K562 (cell line): ENCODE data around the gene MYL12A. TPM values are rescaled to one million over a fixed set of nuclear protein-coding genes. Genes with fewer than 3 reads are reported as not detected.

ENCODE experiments used
- ARNT ChIP-seq, 2 experiments: fragments of 450-650 bp; IDR thresholded peaks; 2 replicates each; pipeline ENCODE4 v1.6.1; 2016; ENCODE audit warnings: mild to moderate bottlenecking in 1 of 2
- BRD4 ChIP-seq: fragments of 200-600 bp; sonication (generic); IDR thresholded peaks from 2 replicates; pipeline ENCODE4 v1.6.1; 2017; ENCODE audit warnings: inconsistent platforms
- DACH1 ChIP-seq: fragments of 450-650 bp; IDR thresholded peaks from 2 replicates; pipeline ENCODE4 v1.6.1; 2018; ENCODE audit not compliant: partially characterized antibody
- ERF ChIP-seq: fragments of 450-650 bp; formaldehyde crosslinking; IDR thresholded peaks from 2 replicates; pipeline ENCODE4 v1.4.0; 2020; ENCODE audit warnings: mild to moderate bottlenecking, mixed read lengths
- GTF2E2 ChIP-seq: fragments of 200-800 bp; sonication (Bioruptor generic); IDR thresholded peaks from 2 replicates; pipeline ENCODE4 v1.6.1; 2016; ENCODE audit warnings: missing genetic modification characterization, missing compliant biosample characterization
- HEY1 ChIP-seq: fragments of 250-450 bp; sonication (Bioruptor Pico); IDR thresholded peaks from 2 replicates; pipeline ENCODE4 v1.5.0; 2020; ENCODE audit warnings: mild to moderate bottlenecking, moderate library complexity, borderline replicate concordance
- MCM2 ChIP-seq: fragments of 450-650 bp; IDR thresholded peaks from 2 replicates; pipeline ENCODE4 v1.6.1; 2017; ENCODE audit warnings: low read depth, mild to moderate bottlenecking
- NFXL1 ChIP-seq: fragments of 450-650 bp; formaldehyde crosslinking; IDR thresholded peaks from 2 replicates; pipeline ENCODE4 v1.4.0; 2021; ENCODE audit warnings: mild to moderate bottlenecking
- NR2C1 ChIP-seq, 2 experiments: fragments of 450-650 bp; IDR thresholded peaks; 2 replicates each; pipeline ENCODE4 v1.6.1; 2017; ENCODE audit warnings: mild to moderate bottlenecking in 2 of 2, antibody characterized with exemption in 1 of 2, inconsistent platforms in 1 of 2, missing compliant biosample characterization in 1 of 2, missing genetic modification characterization in 1 of 2
- RBM15 ChIP-seq: fragments of 200-400 bp; formaldehyde crosslinking; IDR thresholded peaks from 2 replicates; pipeline ENCODE4 v1.6.1; 2018; ENCODE audit warnings: mild to moderate bottlenecking, low read length, moderate library complexity; ENCODE audit not compliant: insufficient read depth
- RBM34 ChIP-seq: fragments of 200-400 bp; formaldehyde crosslinking; IDR thresholded peaks from 2 replicates; pipeline ENCODE4 v1.6.1; 2018; ENCODE audit warnings: low read length, borderline replicate concordance; ENCODE audit not compliant: insufficient read depth
- RFX1 ChIP-seq: fragments of 450-650 bp; IDR thresholded peaks from 2 replicates; pipeline ENCODE4 v1.6.1; 2016; ENCODE audit warnings: mild to moderate bottlenecking, moderate library complexity
- SLC30A9 ChIP-seq: fragments of 250-450 bp; sonication (Bioruptor Pico); IDR thresholded peaks from 2 replicates; pipeline ENCODE4 v1.8.0; 2022; ENCODE audit warnings: mild to moderate bottlenecking, moderate library complexity
- SP1 ChIP-seq: sonication (generic); formaldehyde crosslinking; IDR thresholded peaks from 2 replicates; pipeline ENCODE4 v1.8.1; 2022; ENCODE audit warnings: mild to moderate bottlenecking, missing genetic modification reagents
- SP2 ChIP-seq: IDR thresholded peaks from 2 replicates; pipeline ENCODE4 v1.6.1; 2011; ENCODE audit warnings: mild to moderate bottlenecking, low read depth, low read length, moderate library complexity; ENCODE audit not compliant: poor library complexity, severe bottlenecking; ENCODE audit errors: extremely low read depth
- SREBF2 ChIP-seq: sonication (generic); formaldehyde crosslinking; IDR thresholded peaks from 2 replicates; pipeline ENCODE4 v1.4.0; 2020; ENCODE audit warnings: mild to moderate bottlenecking, missing genetic modification reagents
- SUPT5H ChIP-seq: fragments of 450-650 bp; IDR thresholded peaks from 2 replicates; pipeline ENCODE4 v1.6.1; 2016
- TAF1 ChIP-seq: IDR thresholded peaks from 2 replicates; pipeline ENCODE4 v1.6.1; 2011; ENCODE audit warnings: mild to moderate bottlenecking, low read length, moderate library complexity; ENCODE audit not compliant: insufficient read depth, control insufficient read depth, severe bottlenecking; ENCODE audit errors: extremely low read depth
- ZC3H4 ChIP-seq: sonication (generic); formaldehyde crosslinking; IDR thresholded peaks from 2 replicates; pipeline ENCODE4 v1.9.0; 2021; ENCODE audit warnings: missing genetic modification reagents, borderline replicate concordance
- ZNF174 ChIP-seq: fragments of 250-450 bp; sonication (Bioruptor Pico); IDR thresholded peaks from 2 replicates; pipeline ENCODE4 v1.4.0; 2020; ENCODE audit warnings: mild to moderate bottlenecking
- ZNF217 ChIP-seq: sonication (generic); formaldehyde crosslinking; IDR thresholded peaks from 2 replicates; pipeline ENCODE4 v1.8.0; 2022; ENCODE audit warnings: mild to moderate bottlenecking, missing genetic modification reagents
- ZNF384 ChIP-seq: IDR thresholded peaks from 2 replicates; pipeline ENCODE4 v1.6.1; 2012; ENCODE audit warnings: low read depth, low read length, improper control_type of control experiment
- ZNF77 ChIP-seq: fragments of 250-450 bp; sonication (Bioruptor Pico); IDR thresholded peaks from 2 replicates; pipeline ENCODE4 v1.5.0; 2020
- polyA plus RNA-seq, 8 experiments: library from polyadenylated mRNA; depleted of rRNA in 4 of 8; stranded (reverse) in 5 of 8; unstranded in 3 of 8; fragments of >200 nt; fragmentation: Nextera tagmentation in 2 of 8; fragmentation: Illumina TruSeq in 1 of 8; extraction: Ambion mirVana in 2 of 8; extraction: Trizol in 1 of 8; gene quantifications; 2 replicates each; pipeline versions ENCODE4 v1.2.1 to v1.2.3, GENCODE V29; 2011 to 2014; ENCODE audit warnings: inconsistent platforms in 1 of 8, missing spikeins in 1 of 8
- total RNA-seq, 7 experiments: library from RNA; depleted of rRNA in 6 of 7; stranded (reverse); fragments of >200 nt in 6 of 7; fragmentation: Illumina TruSeq in 2 of 7; extraction: Trizol in 2 of 7; gene quantifications; 2 replicates each; pipeline versions ENCODE4 v1.2.1 to v1.2.3, GENCODE V29; 2011 to 2021; ENCODE audit warnings: low replicate concordance in 1 of 7
- TF ChIP-seq, protein P1 (sequence below): fragments of 450-650 bp; formaldehyde crosslinking; IDR thresholded peaks from 2 replicates; pipeline ENCODE4 v1.4.0; 2020; ENCODE audit warnings: mild to moderate bottlenecking
- TF ChIP-seq, protein P2 (sequence below): sonication (generic); formaldehyde crosslinking; IDR thresholded peaks from 2 replicates; pipeline ENCODE4 v1.8.1; 2023; ENCODE audit warnings: mild to moderate bottlenecking, missing genetic modification reagents
- TF ChIP-seq, protein P3 (sequence below): fragments of 450-650 bp; formaldehyde crosslinking; IDR thresholded peaks from 2 replicates; pipeline ENCODE4 v1.4.0; 2020; ENCODE audit warnings: mild to moderate bottlenecking, moderate library complexity

Gene MYL12A
- total and polyA plus RNA-seq, 9 of the 15 experiments (the other 6 are each of a cell fraction or from before 2014, with no cell fraction given): 308 to 1,031 (median 559) TPM

DNA sequence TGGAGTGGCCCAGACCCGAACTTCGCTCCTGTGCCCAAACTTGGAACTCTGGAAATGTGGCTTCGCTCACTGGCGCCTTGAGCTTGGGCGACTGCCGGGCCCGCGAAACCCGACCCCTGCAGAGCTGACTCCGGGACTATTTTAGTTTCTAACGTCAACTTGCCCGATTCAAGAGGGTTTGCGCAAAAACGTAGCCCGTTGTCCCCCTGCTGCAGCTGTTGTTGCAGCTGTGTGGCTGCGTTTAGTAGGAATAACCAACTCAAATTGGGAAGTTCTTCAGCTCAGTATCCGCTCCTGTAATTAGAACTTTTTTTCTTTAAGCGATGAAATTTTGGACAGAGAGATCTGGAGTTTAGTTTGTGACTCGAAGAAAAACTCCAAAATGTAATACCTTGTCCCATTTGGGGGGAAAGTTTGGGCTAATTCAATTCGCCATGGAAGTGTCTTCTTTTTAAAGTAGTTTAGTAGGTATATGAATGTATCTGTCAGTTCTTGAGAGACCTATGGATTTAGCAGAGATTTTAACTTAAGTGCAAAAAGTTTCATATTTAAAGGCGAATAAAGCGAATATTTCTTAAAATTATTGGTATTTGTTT lies 559 bp downstream of the MYL12A start (continued):
- TF ChIP-seq, protein P1, sequence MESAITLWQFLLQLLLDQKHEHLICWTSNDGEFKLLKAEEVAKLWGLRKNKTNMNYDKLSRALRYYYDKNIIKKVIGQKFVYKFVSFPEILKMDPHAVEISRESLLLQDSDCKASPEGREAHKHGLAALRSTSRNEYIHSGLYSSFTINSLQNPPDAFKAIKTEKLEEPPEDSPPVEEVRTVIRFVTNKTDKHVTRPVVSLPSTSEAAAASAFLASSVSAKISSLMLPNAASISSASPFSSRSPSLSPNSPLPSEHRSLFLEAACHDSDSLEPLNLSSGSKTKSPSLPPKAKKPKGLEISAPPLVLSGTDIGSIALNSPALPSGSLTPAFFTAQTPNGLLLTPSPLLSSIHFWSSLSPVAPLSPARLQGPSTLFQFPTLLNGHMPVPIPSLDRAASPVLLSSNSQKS (CRISPR knock-in tag): no peak
- TF ChIP-seq SUPT5H: peak; percentile 56
- 0 out of 2 replicates have a peak, but pooled peaks have one; percentile 4 for TF ChIP-seq NFXL1 (CRISPR knock-in tag)
- no peak for TF ChIP-seq SP2
- TF ChIP-seq GTF2E2 (tag): no peak
- no peak for TF ChIP-seq TAF1
- TF ChIP-seq ZNF174 (CRISPR knock-in tag): no peak
- TF ChIP-seq RBM15: no peak
- TF ChIP-seq, protein P2, sequence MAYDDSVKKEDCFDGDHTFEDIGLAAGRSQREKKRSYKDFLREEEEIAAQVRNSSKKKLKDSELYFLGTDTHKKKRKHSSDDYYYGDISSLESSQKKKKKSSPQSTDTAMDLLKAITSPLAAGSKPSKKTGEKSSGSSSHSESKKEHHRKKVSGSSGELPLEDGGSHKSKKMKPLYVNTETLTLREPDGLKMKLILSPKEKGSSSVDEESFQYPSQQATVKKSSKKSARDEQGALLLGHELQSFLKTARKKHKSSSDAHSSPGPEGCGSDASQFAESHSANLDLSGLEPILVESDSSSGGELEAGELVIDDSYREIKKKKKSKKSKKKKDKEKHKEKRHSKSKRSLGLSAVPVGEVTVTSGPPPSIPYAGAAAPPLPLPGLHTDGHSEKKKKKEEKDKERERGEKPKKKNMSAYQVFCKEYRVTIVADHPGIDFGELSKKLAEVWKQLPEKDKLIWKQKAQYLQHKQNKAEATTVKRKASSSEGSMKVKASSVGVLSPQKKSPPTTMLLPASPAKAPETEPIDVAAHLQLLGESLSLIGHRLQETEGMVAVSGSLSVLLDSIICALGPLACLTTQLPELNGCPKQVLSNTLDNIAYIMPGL (CRISPR knock-in tag): no peak
- no peak for TF ChIP-seq SREBF2
- no peak for TF ChIP-seq ZC3H4 (CRISPR knock-in tag)
- TF ChIP-seq, protein P3, sequence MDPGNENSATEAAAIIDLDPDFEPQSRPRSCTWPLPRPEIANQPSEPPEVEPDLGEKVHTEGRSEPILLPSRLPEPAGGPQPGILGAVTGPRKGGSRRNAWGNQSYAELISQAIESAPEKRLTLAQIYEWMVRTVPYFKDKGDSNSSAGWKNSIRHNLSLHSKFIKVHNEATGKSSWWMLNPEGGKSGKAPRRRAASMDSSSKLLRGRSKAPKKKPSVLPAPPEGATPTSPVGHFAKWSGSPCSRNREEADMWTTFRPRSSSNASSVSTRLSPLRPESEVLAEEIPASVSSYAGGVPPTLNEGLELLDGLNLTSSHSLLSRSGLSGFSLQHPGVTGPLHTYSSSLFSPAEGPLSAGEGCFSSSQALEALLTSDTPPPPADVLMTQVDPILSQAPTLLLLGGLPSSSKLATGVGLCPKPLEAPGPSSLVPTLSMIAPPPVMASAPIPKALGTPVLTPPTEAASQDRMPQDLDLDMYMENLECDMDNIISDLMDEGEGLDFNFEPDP (CRISPR knock-in tag): no peak
- no peak for TF ChIP-seq ARNT (IDR thresholded peaks at IDR 0.05)
- TF ChIP-seq ERF (CRISPR knock-in tag): no peak
- TF ChIP-seq NR2C1 (IDR thresholded peaks at IDR 0.05): no peak
- no peak for TF ChIP-seq NR2C1 (tag; IDR thresholded peaks at IDR 0.05)
- no peak for TF ChIP-seq SLC30A9 (CRISPR knock-in tag)
- TF ChIP-seq DACH1: no peak
- TF ChIP-seq ZNF77 (CRISPR knock-in tag): no peak
- TF ChIP-seq ZNF384: no peak
- TF ChIP-seq RFX1: no peak
- TF ChIP-seq SP1: no peak
- no peak for TF ChIP-seq MCM2
- 0 out of 2 replicates have a peak, but pooled peaks have one; percentile 76 for TF ChIP-seq BRD4
- TF ChIP-seq ZNF217: no peak
- no peak for TF ChIP-seq HEY1 (CRISPR knock-in tag)
- no peak for TF ChIP-seq RBM34
